IPS-NIHi7 (cell line): Measurements from ENCODE around the gene DNAI2.
"Not testable (repeated sequence)": the region's sequence is repeated elsewhere in the genome, so short reads cannot be mapped to it uniquely, and the experiment has no call there.

Source experiments
- DNase-seq: peaks from one replicate; pipeline ENCODE4 v3.0.0; 2012; ENCODE audit warnings: mixed read lengths; ENCODE audit errors: extremely low spot score

Gene DNAI2

DNA sequence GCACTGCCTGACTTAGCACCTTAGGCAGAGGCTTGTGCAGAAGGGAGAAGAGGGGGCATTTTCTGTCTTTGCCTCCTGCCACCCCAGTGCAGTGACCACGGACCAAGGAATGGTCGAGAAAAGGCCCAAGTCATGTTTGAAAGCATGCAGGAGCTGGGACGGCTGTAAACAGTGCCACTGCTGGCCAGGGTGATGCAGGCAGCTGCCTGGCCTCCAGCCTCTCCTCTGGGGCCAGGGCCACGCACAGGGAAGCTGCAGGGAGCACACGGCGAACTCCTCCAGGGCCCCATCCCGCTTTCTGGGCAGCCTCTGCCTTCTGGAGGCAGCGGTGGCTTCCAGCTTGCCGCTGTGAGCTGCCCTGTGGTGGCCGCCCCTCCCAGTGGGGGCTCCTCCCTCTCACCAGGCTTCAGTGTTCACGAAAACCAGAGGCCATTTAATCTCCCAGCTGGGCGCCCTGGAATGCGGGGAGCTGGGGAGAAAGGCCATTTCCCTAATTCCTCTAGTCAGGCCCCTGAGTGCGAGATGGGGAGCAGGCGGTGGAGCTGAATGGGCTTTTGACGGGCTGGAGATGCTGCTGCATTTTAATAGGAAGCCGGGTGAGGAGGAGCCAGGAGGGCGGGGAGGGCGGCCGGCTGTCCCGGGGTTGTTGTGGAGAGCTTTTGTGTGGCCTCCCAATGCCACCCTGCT lies 28.7 kb upstream of the DNAI2 start:
- peak; percentile 75 for DNase-seq

DNA sequence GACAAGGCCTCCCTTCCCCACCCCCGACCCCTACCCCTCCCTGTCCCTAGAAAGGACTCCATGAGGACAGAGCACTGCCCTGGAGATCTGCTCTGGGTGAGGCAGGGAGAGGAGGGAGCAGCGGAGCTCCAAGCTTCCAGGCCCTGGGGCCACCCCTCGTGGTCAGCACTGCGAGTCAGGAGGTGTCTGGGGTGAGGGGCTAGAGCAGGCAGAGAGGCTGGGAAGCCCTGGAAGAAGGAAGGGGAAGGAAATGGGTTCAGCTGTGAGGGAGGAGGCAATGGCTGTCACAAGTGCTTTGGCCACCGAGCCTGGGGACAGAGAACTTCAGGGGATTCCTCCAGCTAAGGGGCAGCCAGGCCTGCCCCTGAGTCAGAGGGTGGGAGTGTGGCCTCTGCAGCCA lies 28.2 kb upstream of the DNAI2 start:
- no peak for DNase-seq

- DNase-seq, result no peak
These were observed 24.3 kb upstream of the DNAI2 start for GRCh38 chr17:74249590-74250270.

DNA sequence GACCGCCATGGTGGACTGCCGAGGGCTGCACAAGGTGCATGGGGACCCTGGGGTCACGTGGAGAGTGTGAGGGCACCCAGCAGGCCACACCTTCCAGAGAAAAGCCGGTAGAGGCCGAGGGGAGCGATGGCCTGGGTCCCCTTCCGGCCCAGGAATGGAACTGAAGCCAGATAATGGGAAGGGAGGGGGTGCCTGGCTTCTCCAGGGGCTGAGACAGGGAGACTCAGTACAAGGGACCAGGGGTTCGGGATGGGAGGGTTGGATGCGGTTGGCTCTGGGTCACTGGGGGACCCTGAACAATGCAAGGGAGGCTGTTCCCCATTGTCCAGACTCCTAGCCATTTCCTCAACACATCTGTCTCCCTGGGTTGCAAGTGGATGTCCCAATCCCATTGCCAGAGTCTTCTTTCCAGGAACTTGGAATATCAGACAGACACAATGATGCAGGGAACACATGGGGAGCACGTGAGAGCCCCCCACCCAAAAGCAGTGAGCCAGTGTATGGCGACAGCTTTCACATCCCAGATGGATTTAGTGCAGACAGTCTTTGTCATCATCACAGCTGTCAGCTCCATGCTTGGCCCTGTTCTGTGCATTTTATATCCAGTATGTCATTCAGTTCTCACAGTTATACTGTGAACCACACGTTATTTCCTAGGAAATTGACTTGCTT lies 23.6 kb upstream of the DNAI2 start:
- no peak for DNase-seq

DNA sequence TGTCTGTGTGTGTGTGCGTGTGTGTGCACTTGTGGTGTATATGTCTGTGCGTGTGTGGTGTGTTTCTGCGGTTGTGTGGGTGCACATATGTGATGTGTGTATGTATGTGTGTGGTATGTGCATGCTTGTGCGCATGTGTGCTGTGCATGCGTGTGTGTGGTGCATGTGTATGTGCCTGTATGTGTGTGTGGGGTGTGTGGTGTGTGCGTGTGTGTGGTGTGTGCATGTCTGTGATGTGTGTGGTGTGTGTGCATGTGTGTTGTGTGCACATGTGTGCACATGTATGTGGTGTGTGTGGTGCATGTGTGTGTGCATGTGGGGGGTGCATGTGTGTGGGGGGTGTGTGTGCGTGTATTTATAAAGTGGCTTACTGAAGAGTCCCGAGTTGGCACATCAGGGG lies 23.0 kb upstream of the DNAI2 start:
- DNase-seq, result no peak

DNA sequence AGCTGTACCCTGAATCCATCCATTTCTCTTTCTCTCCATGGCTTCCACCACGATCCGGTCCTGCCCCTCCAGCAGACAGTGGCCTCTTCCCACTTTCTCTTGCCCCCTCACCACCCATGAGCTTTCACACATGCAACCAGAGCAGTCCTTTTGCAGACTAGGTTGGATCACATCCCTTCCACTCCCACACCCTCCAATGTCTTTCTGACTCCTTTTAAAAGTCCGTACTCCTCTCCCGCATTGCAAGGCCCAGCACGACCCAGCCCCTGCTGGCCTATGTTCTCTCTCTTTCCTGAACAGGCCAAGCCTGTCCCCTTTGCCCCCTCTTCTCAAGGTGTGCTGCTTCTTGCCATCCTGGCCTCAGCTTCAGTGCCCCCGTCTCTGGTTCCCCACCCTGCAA lies 22.5 kb upstream of the DNAI2 start:
- no peak for DNase-seq

DNA sequence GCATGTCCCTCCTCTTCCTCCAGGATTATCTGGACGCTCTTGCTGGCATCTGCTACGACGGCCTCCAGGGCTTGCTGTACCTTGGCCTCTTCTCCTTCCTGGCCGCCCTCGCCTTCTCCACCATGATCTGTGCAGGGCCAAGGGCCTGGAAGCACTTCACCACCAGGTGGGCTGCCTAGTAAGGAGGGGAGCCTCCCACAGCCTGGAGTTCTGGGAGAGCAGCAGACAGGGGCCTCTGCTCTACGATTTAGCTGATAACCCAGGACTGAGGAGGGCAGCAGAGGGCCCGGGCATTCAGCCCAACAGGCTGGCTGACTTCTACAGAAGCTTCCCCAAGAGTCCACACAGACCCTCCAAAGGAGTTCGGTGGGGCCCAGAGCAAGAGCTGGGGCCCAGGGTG lies 21.8 kb upstream of the DNAI2 start:
- DNase-seq, result no peak

- no peak for DNase-seq
These were observed 21.0 kb upstream of the DNAI2 start for GRCh38 chr17:74253036-74253435.

DNA sequence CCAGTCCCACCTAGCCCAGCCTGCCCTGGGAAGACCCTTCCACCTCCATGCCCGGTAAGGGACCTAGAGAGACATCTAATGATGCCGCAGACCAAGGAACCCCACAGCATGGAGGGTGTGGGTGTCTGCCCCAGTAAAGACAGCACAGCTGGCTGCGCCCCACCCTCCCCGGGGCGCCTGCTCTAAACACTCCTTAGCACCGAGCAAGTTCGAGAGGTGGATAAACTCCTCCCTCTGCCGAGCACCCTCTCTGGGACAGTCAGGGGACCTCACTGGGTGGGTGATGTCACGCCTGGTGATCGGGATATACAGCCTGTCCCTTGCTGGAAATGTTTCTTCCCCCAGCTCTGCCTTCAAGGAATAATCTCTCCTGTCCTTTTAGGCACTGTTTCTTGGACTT lies 16.7 kb upstream of the DNAI2 start:
- DNase-seq, result no peak

DNA sequence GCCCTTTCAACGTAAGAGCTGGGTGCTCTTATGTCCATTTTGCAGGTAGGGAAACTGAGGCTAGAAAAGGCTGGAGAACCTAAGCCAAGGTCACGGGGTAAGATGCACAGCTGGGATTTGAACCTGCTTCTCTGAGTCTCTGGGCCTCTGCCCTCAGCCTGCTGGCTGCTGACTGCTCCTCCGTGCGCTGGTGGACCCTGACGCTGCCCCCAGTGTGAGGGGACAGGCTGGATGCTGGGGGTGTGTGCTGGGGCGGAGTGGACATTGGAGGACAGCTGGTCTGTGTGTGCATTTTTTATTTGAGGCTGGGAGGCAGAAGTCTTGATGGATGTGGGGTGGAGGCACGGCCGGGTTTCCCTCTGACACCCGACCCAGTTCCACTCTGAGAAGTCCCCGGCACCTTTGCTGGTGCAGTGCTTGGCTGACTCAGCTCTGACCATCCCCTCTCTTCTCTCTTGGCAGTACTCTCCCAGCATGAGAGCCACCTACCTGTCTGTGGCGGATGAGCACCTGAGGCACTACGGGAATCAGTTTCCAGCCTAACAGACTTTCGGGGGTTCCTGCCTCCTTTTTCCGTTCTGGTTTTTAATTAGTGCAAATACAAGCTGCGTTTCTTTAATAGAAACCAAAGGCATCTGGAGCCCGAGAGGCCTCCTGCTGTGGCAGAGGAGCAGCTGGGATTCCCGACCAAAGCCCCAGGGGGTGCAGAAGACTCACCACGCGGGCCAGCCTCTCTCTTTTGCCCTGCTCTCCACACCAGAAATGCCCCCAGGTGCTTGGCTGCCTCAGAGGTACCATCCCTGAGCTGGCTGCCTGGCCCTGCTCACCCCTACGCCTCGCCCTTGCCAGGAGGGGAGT lies 14.1 kb upstream of the DNAI2 start:
- peak; percentile 73 for DNase-seq

- peak; percentile 79 for DNase-seq
These were observed 13.5 kb upstream of the DNAI2 start for GRCh38 chr17:74260525-74260850.

- DNase-seq, result no peak
These were observed 11.4 kb upstream of the DNAI2 start for GRCh38 chr17:74262601-74263000.

DNA sequence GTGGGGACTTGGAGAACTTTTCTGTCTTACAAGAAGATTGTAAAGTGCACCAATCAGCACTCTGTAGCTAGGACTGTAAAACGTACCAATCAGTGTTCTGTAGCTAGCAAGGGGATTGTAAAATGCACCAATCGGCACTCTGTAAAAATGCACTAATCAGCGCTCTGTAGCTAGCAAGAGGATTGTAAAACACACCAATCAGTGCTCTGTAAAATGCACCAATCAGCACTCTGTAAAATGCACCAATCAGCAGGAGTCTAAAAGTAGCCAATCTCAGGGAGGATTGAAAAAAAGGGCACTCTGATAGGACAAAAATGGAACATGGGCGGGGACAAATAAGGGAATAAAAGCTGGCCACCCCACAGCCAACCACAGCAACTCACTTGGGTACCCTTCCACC lies 7.0 kb upstream of the DNAI2 start:
- not testable (repeated sequence) for DNase-seq

DNA sequence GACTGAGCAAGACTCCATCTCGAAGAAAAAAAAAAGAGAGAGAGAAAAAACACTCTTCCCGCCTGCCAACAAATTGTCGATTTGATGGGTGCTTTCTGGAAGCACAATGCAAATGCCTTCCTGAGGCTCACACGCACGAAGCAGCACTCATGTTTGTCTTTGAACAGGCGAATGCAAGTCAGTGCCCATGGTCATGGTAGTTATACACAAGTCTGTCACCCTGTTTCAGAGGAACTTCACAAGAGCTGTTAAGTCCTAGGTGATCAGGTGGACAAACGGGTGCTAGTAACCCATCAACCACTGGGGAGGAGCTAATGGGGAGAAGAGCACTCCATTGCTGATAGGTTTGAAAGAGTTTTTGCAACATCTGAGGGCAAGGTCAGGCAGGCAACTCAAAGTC lies 6.5 kb upstream of the DNAI2 start:
- no peak for DNase-seq

GRCh38 chr17:74267987-74268499 lies 6.0 kb upstream of the DNAI2 start:
- no peak for DNase-seq

DNA sequence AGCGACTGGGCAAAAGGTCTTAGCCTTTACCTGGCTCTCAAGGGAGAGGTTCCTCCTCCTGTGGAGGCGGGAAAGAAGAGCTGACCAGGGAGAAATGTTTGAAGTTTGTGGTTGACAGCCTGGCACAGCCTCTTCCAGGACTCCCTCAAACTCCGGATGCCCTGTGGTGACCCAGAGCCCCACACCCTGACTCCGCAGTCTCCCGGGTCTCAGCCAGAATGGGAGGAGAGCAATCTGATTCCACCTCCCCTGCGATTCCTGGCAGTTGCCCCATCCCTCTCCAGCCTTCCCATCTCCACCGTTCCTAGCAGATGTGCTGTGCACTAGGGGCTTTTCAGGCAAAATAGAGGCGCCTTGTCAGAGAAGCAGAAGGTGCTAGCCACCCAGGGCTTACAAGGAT lies 5.5 kb upstream of the DNAI2 start:
- DNase-seq, result no peak

DNA sequence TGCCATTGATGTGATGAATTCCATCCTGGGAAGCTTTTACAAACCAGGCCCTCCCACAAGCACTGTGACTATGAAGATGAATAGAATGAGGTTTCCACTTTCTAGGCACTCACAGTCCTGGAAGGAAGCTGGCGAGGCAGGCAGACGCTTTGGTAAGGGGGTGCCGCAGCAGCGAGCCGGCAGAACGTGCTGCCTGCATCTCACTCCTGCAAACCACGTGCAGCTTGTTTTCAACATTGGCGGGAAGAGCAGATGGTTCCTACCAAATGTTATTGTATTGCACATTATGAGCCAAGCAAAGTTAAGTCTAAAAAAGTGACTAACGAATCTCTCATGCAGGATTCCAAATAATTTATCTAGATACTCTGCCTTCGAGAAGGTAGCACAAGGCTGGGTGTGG lies 3.7 kb upstream of the DNAI2 start:
- DNase-seq, result no peak

- no peak for DNase-seq
These were observed 2.8 kb upstream of the DNAI2 start for GRCh38 chr17:74271281-74271680.

DNA sequence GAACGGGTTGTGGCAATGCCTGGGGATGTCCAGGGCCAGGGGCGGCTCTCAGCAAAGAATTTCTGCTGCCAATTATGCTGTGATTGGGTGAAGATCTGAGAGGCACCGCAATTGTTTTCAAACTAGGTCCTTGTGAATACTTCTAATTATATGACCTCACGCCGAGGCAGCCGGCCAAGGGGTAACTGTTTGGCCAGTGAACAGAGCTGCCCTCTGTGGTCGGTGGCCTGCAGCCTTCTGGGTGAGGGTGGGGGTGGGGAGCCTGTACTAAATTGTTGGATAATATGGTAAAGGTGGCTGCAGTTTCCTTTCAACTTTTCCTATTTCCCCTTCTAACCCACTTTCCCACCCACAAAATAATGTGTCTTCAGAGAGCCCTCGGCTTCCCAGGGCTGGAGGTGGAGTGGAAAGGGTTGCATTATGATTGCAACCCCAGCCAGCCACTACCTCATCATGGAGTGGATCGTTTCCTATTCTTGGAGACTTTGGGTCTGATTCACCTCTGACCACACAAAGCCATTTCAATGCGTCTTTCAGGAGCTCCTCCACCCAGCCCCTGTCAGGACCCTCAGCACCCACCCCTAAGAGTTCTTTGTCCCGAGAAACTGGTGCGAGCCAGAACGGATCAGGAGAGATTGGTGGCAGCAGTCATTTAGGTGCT lies 2.0 kb upstream of the DNAI2 start:
- DNase-seq, result no peak

DNA sequence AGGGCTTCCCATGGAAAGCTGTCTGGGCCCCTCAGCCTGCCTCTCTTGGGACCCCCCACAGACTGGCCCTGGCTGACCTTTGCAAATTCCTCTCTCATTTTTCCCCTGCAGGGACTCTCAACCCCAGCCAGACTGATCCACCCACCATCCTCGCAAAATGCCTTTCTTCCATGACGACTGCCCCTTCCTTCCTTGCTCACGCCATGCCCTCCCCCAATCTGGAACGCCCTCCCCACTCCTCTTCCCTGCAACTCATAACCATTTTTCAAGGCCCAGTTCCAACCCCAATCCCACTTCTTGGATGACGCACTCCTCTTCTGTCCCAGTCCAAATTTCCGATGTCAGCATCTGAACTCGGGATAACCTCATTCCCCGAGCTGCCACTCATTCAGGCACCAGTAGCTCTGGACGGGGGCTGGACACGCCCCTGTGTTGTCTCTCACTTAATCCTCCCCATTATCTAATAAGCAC lies 1.3 kb upstream of the DNAI2 start:
- no peak for DNase-seq

- no peak for DNase-seq
These were observed 791 bp downstream of the DNAI2 start for GRCh38 chr17:74274709-74275340.
